GM12878 (cell line): ENCODE data around the gene C1RL. TPM values are rescaled to one million over a fixed set of nuclear protein-coding genes. Genes with fewer than 3 reads are reported as not detected.

ENCODE experiments used
- ATAC-seq: fragments of 200-7000 bp; cut with Tn5 transposase; 3 replicates; pipeline ENCODE4 v1.9.1; 2020; ENCODE audit warnings: mild to moderate bottlenecking, moderate library complexity
- BruUV-seq: library from RNA; stranded (reverse); fragments of 400-500 nt; replicated peaks from 2 replicates; lab custom pipeline; 2021; lab: Mats Ljungman, UMichigan
- CTCF ChIA-PET: fragments of 300-600 bp; sonication (Branson Sonifier 250); formaldehyde crosslinking; extraction: SDS; loops from one replicate; lab custom pipeline; 2021; ENCODE audit warnings: inconsistent platforms; lab: Yijun Ruan, JAX
- POLR2A ChIA-PET: fragments of 350-600 bp; formaldehyde crosslinking; extraction: SDS; loops from one replicate; lab custom pipeline; 2021; ENCODE audit warnings: inconsistent platforms; lab: Charles Lee
- RAD21 ChIA-PET: fragments of 300-600 bp; sonication (Branson Sonifier 250); formaldehyde crosslinking; loops from one replicate; lab custom pipeline; 2023; ENCODE audit warnings: antibody characterized with exemption; ENCODE audit not compliant: unreplicated experiment; lab: Charles Lee
- SMC1A ChIA-PET: fragments of 300-600 bp; sonication (Branson Sonifier 250); formaldehyde crosslinking; loops from one replicate; lab custom pipeline; 2023; ENCODE audit not compliant: unreplicated experiment, uncharacterized antibody; lab: Charles Lee
- DNase-seq: peaks from one replicate; pipeline ENCODE4 v3.0.0-alpha.2; 2011; ENCODE audit warnings: low read depth, low spot score
- FAIRE-seq: peaks from 3 replicates; lab custom pipeline; 2011; peaks lifted over from hg19 to GRCh38; lab: Jason Lieb, UNC
- H2AFZ ChIP-seq: 2 replicates; pipeline ENCODE4 v1.6.0; 2011; ENCODE audit warnings: low read depth, low read length, control low read depth; ENCODE audit not compliant: control insufficient read depth
- H3K27ac ChIP-seq: 2 replicates; pipeline ENCODE4 v1.5.1; 2011; ENCODE audit warnings: control low read depth; ENCODE audit not compliant: control insufficient read depth, insufficient read depth
- H3K27me3 ChIP-seq, 2 experiments: replicated peaks in 1 of 2; 2 replicates each; pipeline versions ENCODE4 v1.6.0 to v1.6.1; 2011; ENCODE audit warnings: low read length in 1 of 2; ENCODE audit not compliant: control insufficient read depth in 2 of 2, insufficient read depth in 2 of 2
- H3K36me3 ChIP-seq, 2 experiments: 2 replicates each; pipeline ENCODE4 v1.5.1; 2011; ENCODE audit warnings: low read length in 1 of 2; ENCODE audit not compliant: control insufficient read depth in 2 of 2, insufficient read depth in 2 of 2
- H3K4me1 ChIP-seq: 2 replicates; pipeline ENCODE4 v1.6.1; 2011; ENCODE audit warnings: mild to moderate bottlenecking, low read length, moderate library complexity, mixed read lengths; ENCODE audit not compliant: control insufficient read depth, insufficient read depth
- H3K4me2 ChIP-seq: 2 replicates; pipeline ENCODE4 v1.6.0; 2011; ENCODE audit warnings: control low read depth; ENCODE audit not compliant: control insufficient read depth, insufficient read depth
- H3K4me3 ChIP-seq: fragments of 200-600 bp; sonication (generic); 2 replicates; pipeline ENCODE4 v1.5.1; 2016
- H3K79me2 ChIP-seq: 2 replicates; pipeline ENCODE4 v1.6.0; 2011; ENCODE audit warnings: low read length; ENCODE audit not compliant: control insufficient read depth, insufficient read depth
- H3K9ac ChIP-seq: 2 replicates; pipeline ENCODE4 v1.8.0; 2011; ENCODE audit warnings: low read length, control low read depth, mixed read lengths; ENCODE audit not compliant: control insufficient read depth, insufficient read depth
- H3K9me3 ChIP-seq: replicated peaks from 3 replicates; pipeline ENCODE4 v1.5.1; 2011; ENCODE audit warnings: mild to moderate bottlenecking, low read length; ENCODE audit not compliant: control insufficient read depth, insufficient read depth
- H4K20me1 ChIP-seq: 2 replicates; pipeline ENCODE4 v1.6.0; 2011; ENCODE audit not compliant: control insufficient read depth, insufficient read depth
- FOS ChIP-seq: IDR thresholded peaks from 3 replicates; pipeline ENCODE4 v1.6.1; 2011; ENCODE audit warnings: borderline replicate concordance; ENCODE audit not compliant: insufficient read length; ENCODE audit errors: extremely low read depth
- HCFC1 ChIP-seq: fragments of 150-350 bp; IDR thresholded peaks from 2 replicates; pipeline ENCODE4 v1.6.1; 2014; ENCODE audit warnings: low read length
- HDGF ChIP-seq: fragments of 450-650 bp; IDR thresholded peaks from 2 replicates; pipeline ENCODE4 v1.6.1; 2016; ENCODE audit warnings: antibody characterized with exemption
- PBX3 ChIP-seq: IDR thresholded peaks from 2 replicates; pipeline ENCODE4 v1.6.1; 2011; ENCODE audit warnings: mild to moderate bottlenecking, low read depth, low read length, moderate library complexity; ENCODE audit not compliant: insufficient replicate concordance
- RELA ChIP-seq: fragments of 450-650 bp; IDR thresholded peaks from 2 replicates; pipeline ENCODE4 v1.8.0; 2014; ENCODE audit warnings: borderline replicate concordance; ENCODE audit not compliant: partially characterized antibody
- SUPT20H ChIP-seq: IDR thresholded peaks from 2 replicates; pipeline ENCODE4 v1.6.1; 2011; ENCODE audit warnings: low read depth, mild to moderate bottlenecking, low read length, moderate library complexity, borderline replicate concordance; ENCODE audit not compliant: control insufficient read depth
- TBL1XR1 ChIP-seq: IDR thresholded peaks from 2 replicates; pipeline ENCODE4 v1.6.1; 2012; ENCODE audit warnings: low read depth, low read length, improper control_type of control experiment
- WGBS: methylation state at CpG from one replicate; pipeline ENCODE4 v1.1.6; 2016; ENCODE audit warnings: low lambda C conversion rate; ENCODE audit not compliant: insufficient replicate concordance, insufficient coverage; ENCODE audit errors: missing lambda C conversion rate; 5-methylcytosine and 5-hydroxymethylcytosine counted together
- in situ Hi-C: fragments of 300-500 bp; cut with MboI; formaldehyde crosslinking; loops from 9 replicates; pipeline ENCODE4 v1.14.3; 2018; ENCODE audit warnings: mixed read lengths
- intact Hi-C: fragments of 100-400 bp; cut with micrococcal nuclease; formaldehyde crosslinking; loops from one replicate; pipeline ENCODE4 v1.14.2; 2022; ENCODE audit not compliant: unreplicated experiment
- polyA plus RNA-seq, 11 experiments: library from polyadenylated mRNA; depleted of rRNA in 4 of 11; unstranded in 6 of 11; stranded (reverse) in 5 of 11; fragments of >200 nt; fragmentation: Nextera tagmentation in 4 of 11; fragmentation: Illumina TruSeq in 1 of 11; extraction: Ambion mirVana in 4 of 11; extraction: Trizol in 1 of 11; gene quantifications; 1 replicate in 1 of 11; 2 replicates in 10 of 11; pipeline versions ENCODE4 v1.2.1 to v1.2.3, GENCODE V29; 2011 to 2016; ENCODE audit warnings: inconsistent platforms in 2 of 11, missing spikeins in 2 of 11, low read depth in 1 of 11
- total RNA-seq, 4 experiments: library from RNA; depleted of rRNA in 3 of 4; stranded (reverse); fragments of >200 nt in 3 of 4; fragmentation: Illumina TruSeq in 1 of 4; extraction: Trizol in 1 of 4; gene quantifications; 2 replicates each; pipeline versions ENCODE4 v1.2.1 to v1.2.3, GENCODE V29; 2013 to 2021
- TF ChIP-seq, protein P1 (sequence below): fragments of 450-650 bp; IDR thresholded peaks from 2 replicates; pipeline ENCODE4 v1.6.1; 2016; ENCODE audit warnings: mild to moderate bottlenecking
- TF ChIP-seq, protein P2 (sequence below): fragments of 450-650 bp; IDR thresholded peaks from 2 replicates; pipeline ENCODE4 v1.6.1; 2017; ENCODE audit warnings: mild to moderate bottlenecking, low read depth, inconsistent platforms; ENCODE audit not compliant: poor library complexity, severe bottlenecking

Gene C1RL
- total and polyA plus RNA-seq, 10 of the 15 experiments (the other 5 are each of a cell fraction or from before 2014, with no cell fraction given) = 1.3 to 12.8 (median 8.1) TPM

DNA sequence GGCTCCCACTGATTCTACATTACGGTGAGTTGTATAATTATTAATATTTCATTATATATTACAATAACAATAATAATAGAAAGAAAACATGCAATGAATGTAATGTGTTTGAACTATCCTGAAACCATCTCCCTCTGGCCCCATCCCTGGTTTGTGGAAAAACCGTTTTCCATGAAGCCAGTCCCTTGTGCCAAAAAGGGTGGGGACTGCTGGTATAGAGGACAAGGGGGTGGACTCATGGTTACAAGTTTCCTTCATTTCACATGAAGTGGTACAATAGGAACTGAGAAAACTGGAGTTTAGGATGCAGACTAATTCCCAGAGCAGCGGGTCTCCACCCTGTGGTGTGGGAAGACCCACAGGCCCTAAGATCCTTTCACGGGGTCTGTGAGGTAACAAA, 3.0 kb upstream of the C1RL start:
- TF ChIP-seq, protein P1, sequence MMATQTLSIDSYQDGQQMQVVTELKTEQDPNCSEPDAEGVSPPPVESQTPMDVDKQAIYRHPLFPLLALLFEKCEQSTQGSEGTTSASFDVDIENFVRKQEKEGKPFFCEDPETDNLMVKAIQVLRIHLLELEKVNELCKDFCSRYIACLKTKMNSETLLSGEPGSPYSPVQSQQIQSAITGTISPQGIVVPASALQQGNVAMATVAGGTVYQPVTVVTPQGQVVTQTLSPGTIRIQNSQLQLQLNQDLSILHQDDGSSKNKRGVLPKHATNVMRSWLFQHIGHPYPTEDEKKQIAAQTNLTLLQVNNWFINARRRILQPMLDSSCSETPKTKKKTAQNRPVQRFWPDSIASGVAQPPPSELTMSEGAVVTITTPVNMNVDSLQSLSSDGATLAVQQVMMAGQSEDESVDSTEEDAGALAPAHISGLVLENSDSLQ = no peak
- Histone ChIP-seq H3K4me1 (peaks cover 12% of the 10 kb centered on the region), H3K36me3 (peaks cover 0 to 16% of the 10 kb centered on the region in 2 experiments; a peak in 3 of 4 replicates), H3K79me2 (peaks cover 33% of the 10 kb centered on the region), H3K27ac (no peak overlapping the region), H3K4me2 (peak overlapping the region; percentile 28; the same call in 1 of the 2 replicates), H2AFZ (no peak overlapping the region), H3K9me3 (no peaks in the 10 kb centered on the region), H3K4me3 (no peak overlapping the region), H4K20me1 (no peaks in the 10 kb centered on the region), H3K27me3 (no peaks in the 10 kb centered on the region), H3K9ac (0 out of 2 replicates have a peak overlapping the region, but pooled peaks have one; percentile 26)
- DNase-seq = no peak
- FAIRE-seq = no peak
- in situ Hi-C loops = loop anchor here (5.0 kb wide), 1 partner anchor 150 kb away; no protein-coding TSS in a partner anchor
- SMC1A ChIA-PET = interaction anchor here (1.1 to 3.6 kb wide), 8 partner anchors 16 to 261 kb away, joined by 3 to 40 read pairs (median 5); partner anchors contain the start of genes C12orf57, CDCA3, LPCAT3 and RNU7-1
- no TSS peak for BruUV-seq
- CTCF ChIA-PET = interaction anchor here (0.6 to 7.7 kb wide), 28 partner anchors 7 to 525 kb away, joined by 3 to 61 read pairs (median 6); partner anchors contain the start of genes C12orf57, C1R, C1S and LPCAT3
- RAD21 ChIA-PET = interaction anchor here (0.9 to 7.6 kb wide), 7 partner anchors 36 to 260 kb away, joined by 3 to 89 read pairs (median 4); partner anchors contain the start of genes C12orf57, CDCA3, LPCAT3 and RNU7-1
- POLR2A ChIA-PET = interaction anchor here (1.3 to 7.2 kb wide), 5 partner anchors 13 to 243 kb away, joined by 3 to 55 read pairs (median 6); partner anchors contain the start of genes C12orf57, LPCAT3 and RNU7-1
- no peak for ATAC-seq
- WGBS = 91% methylated on average over 4 of the region's 4 CpGs
- intact Hi-C loops = loop anchor here (2.0 to 5.0 kb wide), 3 partner anchors 150 to 243 kb away; no protein-coding TSS in a partner anchor

DNA sequence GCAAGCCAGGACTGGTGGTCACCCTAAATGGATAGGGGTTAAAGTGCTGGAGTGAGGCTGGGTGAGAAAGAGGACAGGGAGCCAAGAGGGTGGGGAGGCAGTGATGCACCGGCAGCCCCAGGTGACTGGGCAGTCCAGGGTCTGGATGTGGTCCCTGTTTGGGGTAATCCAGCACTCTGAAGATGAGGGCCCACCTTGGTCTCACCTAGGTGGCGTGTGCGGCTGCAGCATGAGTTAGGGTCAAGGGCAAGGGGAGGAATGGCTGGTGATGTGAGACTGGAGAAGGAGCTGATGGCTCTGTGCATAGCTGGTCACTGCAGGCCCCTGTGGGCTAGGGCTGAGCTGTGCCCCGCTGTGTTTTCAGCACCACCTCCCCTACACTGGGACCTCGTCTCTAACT, 1.6 kb upstream of the C1RL start:
- Histone ChIP-seq H3K9ac (no peak overlapping the region), H3K27ac (no peak overlapping the region), H3K9me3 (peaks cover 6% of the 10 kb centered on the region), H3K36me3 (peaks cover 0 to 8% of the 10 kb centered on the region in 2 experiments; a peak in 3 of 4 replicates), H3K27me3 (no peaks in the 10 kb centered on the region), H3K79me2 (peaks cover 33% of the 10 kb centered on the region), H3K4me1 (peaks cover 12% of the 10 kb centered on the region), H4K20me1 (no peaks in the 10 kb centered on the region), H3K4me2 (0 out of 2 replicates have a peak overlapping the region, but pooled peaks have one; percentile 5), H3K4me3 (no peak overlapping the region), H2AFZ (no peak overlapping the region)
- ChIA-PET RAD21 (interaction anchor here (1.7 to 7.6 kb wide), 4 partner anchors 35 to 185 kb away, joined by 4 to 89 read pairs (median 9); partner anchors contain the start of genes C12orf57, LPCAT3 and RNU7-1), CTCF (interaction anchor here (0.9 to 7.7 kb wide), 11 partner anchors 15 to 240 kb away, joined by 3 to 61 read pairs (median 13); partner anchors contain the start of genes C12orf57, LPCAT3, RNU7-1 and SPSB2), SMC1A (interaction anchor here (1.3 to 3.6 kb wide), 4 partner anchors 93 to 165 kb away, joined by 3 to 40 read pairs (median 6); partner anchors contain the start of genes C12orf57, LPCAT3 and RNU7-1), POLR2A (interaction anchor here (1.2 to 7.2 kb wide), 3 partner anchors 142 to 166 kb away, joined by 3 to 55 read pairs (median 5); partner anchors contain the start of genes C12orf57 and RNU7-1)
- ATAC-seq (no peak), DNase-seq (no peak), FAIRE-seq (no peak)
- intact Hi-C loops (loop anchor here (5.0 kb wide), 2 partner anchors 148 to 188 kb away; no protein-coding TSS in a partner anchor), in situ Hi-C loops (loop anchor here (5.0 kb wide), 1 partner anchor 148 kb away; no protein-coding TSS in a partner anchor)
- whole genome bisulfite sequencing = 100% methylated on average over 5 of the region's 5 CpGs
- no TSS peak for BruUV-seq
- TF ChIP-seq SUPT20H (no peak), RELA (no peak), FOS (no peak), HCFC1 (no peak), PBX3 (no peak), HDGF (no peak), TBL1XR1 (no peak)
- TF ChIP-seq, protein P2, sequence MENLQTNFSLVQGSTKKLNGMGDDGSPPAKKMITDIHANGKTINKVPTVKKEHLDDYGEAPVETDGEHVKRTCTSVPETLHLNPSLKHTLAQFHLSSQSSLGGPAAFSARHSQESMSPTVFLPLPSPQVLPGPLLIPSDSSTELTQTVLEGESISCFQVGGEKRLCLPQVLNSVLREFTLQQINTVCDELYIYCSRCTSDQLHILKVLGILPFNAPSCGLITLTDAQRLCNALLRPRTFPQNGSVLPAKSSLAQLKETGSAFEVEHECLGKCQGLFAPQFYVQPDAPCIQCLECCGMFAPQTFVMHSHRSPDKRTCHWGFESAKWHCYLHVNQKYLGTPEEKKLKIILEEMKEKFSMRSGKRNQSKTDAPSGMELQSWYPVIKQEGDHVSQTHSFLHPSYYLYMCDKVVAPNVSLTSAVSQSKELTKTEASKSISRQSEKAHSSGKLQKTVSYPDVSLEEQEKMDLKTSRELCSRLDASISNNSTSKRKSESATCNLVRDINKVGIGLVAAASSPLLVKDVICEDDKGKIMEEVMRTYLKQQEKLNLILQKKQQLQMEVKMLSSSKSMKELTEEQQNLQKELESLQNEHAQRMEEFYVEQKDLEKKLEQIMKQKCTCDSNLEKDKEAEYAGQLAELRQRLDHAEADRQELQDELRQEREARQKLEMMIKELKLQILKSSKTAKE = no peak
